Gastroesophageal sphincter (tissue), 4 donors: ENCODE measurements around the gene DOCK10. TPM values are rescaled to one million over a fixed set of nuclear protein-coding genes. Genes with fewer than 3 reads are reported as not detected.

Experiments
- ATAC-seq: fragments of 150-250 bp; one replicate; pipeline ENCODE4 v1.9.1; 2016; ENCODE audit warnings: mild to moderate bottlenecking, moderate library complexity
- H3K27ac ChIP-seq, 4 donors: fragments of 200-600 bp; sonication (generic) in 3 of 4; 1 replicate in 3 of 4; 2 replicates in 1 of 4; pipeline ENCODE4 v1.5.1; 2016 to 2019
- H3K27me3 ChIP-seq: fragments of 200-600 bp; sonication (generic); one replicate; pipeline ENCODE4 v1.5.1; 2019
- H3K36me3 ChIP-seq, 2 donors: fragments of 200-600 bp; sonication (generic); one replicate each; pipeline ENCODE4 v1.5.1; 2019; ENCODE audit warnings: control low read depth in 1 of 2
- H3K4me1 ChIP-seq, 3 donors: fragments of 200-600 bp; sonication (generic); 1 replicate in 2 of 3; 2 replicates in 1 of 3; pipeline ENCODE4 v1.5.1; 2016 to 2019; ENCODE audit warnings: control low read depth in 2 of 3
- H3K4me3 ChIP-seq, 2 donors: fragments of 200-600 bp; sonication (generic); one replicate each; pipeline ENCODE4 v1.5.1; 2019; ENCODE audit warnings: mild to moderate bottlenecking in 1 of 2, moderate library complexity in 1 of 2
- H3K9me3 ChIP-seq, 3 donors: fragments of 200-600 bp; sonication (generic); one replicate each; pipeline ENCODE4 v1.5.1; 2017 to 2019; ENCODE audit warnings: control low read depth in 2 of 3
- EP300 ChIP-seq: sonication (generic); formaldehyde crosslinking; IDR thresholded peaks from one replicate; pipeline ENCODE4 v1.6.1; 2017; ENCODE audit warnings: antibody characterized with exemption, mild to moderate bottlenecking
- POLR2A ChIP-seq, 2 donors: fragments of 450-650 bp; IDR thresholded peaks; one replicate each; pipeline ENCODE4 v1.6.1; 2017; ENCODE audit warnings: antibody characterized with exemption in 2 of 2, mild to moderate bottlenecking in 2 of 2, moderate library complexity in 1 of 2
- POLR2AphosphoS5 ChIP-seq: sonication (generic); formaldehyde crosslinking; IDR thresholded peaks from one replicate; pipeline ENCODE4 v1.6.1; 2017; ENCODE audit warnings: antibody characterized with exemption
- WGBS, 2 donors: methylation state at CpG; one replicate each; pipeline ENCODE4 v1.1.5; 2018; ENCODE audit warnings: low coverage in 1 of 2; 5-methylcytosine and 5-hydroxymethylcytosine counted together
- total RNA-seq, 4 donors: library from RNA; depleted of rRNA; stranded (reverse); fragments of >200 nt; gene quantifications; one replicate each; pipeline ENCODE4 v1.1.0, GENCODE V29; 2016
- TF ChIP-seq, protein P1 (sequence below), 4 experiments: fragments of 200-600 bp in 2 of 4; fragments of 450-650 bp in 2 of 4; sonication (generic) in 1 of 4; IDR thresholded peaks; one replicate each; pipeline ENCODE4 v1.5.1; 2017 to 2019; ENCODE audit warnings: antibody characterized with exemption in 4 of 4, mild to moderate bottlenecking in 2 of 4, moderate library complexity in 2 of 4

DOCK10 gene
- total RNA-seq, 4 donors from 2014 or later: 3.6 to 12.6 (median 7.3) TPM

DNA sequence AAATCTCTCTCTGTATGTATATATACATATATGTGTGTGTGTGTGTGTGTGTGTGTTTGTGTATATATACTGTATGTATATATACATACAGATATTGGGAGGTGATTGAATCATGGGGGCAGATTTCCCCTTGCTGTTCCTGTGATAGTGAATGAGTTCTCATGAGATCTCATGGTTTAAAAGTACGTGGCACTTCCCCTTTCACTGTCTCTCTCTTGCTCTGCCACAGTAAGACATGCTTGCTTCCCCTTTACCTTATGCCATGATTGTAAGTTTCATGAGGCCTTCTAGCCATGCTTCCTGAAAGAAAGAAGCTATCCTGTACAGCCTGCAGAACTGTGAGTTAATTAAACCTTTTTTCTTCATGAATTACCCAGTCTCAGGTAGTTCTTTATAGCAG lies 307.3 kb downstream of the DOCK10 start:
- peaks cover 0 to 5% (median 0%) of the 10 kb centered on the region in 3 donors for H3K9me3 ChIP-seq
- 40 to 63% methylated on average over 1 of the region's 1 CpG for WGBS, 2 donors
- ATAC-seq: no peak
- no peaks in the 10 kb centered on the region for H3K27me3 ChIP-seq
- H3K4me1 ChIP-seq: no peaks in the 10 kb centered on the region
- no peaks in the 10 kb centered on the region for H3K36me3 ChIP-seq
- TF ChIP-seq, protein P1, sequence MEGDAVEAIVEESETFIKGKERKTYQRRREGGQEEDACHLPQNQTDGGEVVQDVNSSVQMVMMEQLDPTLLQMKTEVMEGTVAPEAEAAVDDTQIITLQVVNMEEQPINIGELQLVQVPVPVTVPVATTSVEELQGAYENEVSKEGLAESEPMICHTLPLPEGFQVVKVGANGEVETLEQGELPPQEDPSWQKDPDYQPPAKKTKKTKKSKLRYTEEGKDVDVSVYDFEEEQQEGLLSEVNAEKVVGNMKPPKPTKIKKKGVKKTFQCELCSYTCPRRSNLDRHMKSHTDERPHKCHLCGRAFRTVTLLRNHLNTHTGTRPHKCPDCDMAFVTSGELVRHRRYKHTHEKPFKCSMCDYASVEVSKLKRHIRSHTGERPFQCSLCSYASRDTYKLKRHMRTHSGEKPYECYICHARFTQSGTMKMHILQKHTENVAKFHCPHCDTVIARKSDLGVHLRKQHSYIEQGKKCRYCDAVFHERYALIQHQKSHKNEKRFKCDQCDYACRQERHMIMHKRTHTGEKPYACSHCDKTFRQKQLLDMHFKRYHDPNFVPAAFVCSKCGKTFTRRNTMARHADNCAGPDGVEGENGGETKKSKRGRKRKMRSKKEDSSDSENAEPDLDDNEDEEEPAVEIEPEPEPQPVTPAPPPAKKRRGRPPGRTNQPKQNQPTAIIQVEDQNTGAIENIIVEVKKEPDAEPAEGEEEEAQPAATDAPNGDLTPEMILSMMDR (IDR thresholded peaks at IDR 0.05): no peak
- TF ChIP-seq POLR2A (IDR thresholded peaks at IDR 0.05) (no peak), EP300 (no peak), POLR2AphosphoS5 (no peak)
- H3K4me3 ChIP-seq: no peak overlapping the region
- no peak overlapping the region for H3K27ac ChIP-seq

DNA sequence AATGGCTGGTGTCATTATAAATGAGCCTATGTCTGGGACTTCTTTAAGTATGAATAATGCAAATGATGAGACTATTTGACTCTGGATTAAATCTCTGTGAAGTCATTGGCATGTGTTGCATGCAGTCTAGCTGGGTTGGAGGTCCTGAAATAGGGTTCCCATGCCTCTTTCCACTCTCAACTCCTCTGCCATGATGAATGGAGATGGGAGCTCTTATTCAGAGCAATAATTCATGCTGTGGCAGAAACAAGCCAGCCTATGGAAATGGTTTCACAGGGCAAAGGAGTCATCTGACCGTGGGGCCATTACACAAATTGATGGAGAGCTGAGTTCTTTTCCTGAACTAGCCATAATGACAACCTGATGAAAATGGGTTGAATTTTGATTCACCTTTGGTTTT lies 310.6 kb downstream of the DOCK10 start:
- Histone ChIP-seq H3K27me3 (no peaks in the 10 kb centered on the region), H3K27ac (no peak overlapping the region), H3K9me3 (peaks cover 0 to 24% (median 0%) of the 10 kb centered on the region in 3 donors), H3K4me1 (no peaks in the 10 kb centered on the region), H3K36me3 (no peaks in the 10 kb centered on the region), H3K4me3 (no peak overlapping the region)
- WGBS, 2 donors: 75 to 85% methylated on average over 1 of the region's 1 CpG
- no peak for TF ChIP-seq EP300
- no peak for TF ChIP-seq POLR2AphosphoS5
- no peak for TF ChIP-seq POLR2A (IDR thresholded peaks at IDR 0.05)
- TF ChIP-seq, protein P1 (IDR thresholded peaks at IDR 0.05): no peak
- no peak for ATAC-seq

DNA sequence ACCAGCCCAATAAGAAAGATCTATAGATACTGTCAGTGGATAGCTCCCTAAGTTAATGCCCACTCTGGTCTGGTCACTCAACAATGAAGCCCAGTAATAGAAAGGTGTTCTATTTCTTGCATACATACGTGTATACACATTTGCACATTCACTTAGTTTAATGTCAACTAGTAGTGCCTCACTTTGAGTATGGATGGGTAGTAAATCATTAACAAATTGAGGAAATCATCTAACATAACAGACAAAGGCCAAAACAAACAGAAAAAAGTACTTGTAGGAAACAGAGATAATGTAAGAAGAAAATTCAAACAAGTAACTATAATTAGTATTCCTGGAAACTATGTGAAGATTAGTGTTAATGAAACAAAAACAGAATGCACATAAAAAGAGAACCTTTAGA lies 312.8 kb downstream of the DOCK10 start:
- Histone ChIP-seq H3K27ac (no peak overlapping the region), H3K9me3 (peaks cover 0 to 20% (median 0%) of the 10 kb centered on the region in 3 donors), H3K4me3 (no peak overlapping the region), H3K27me3 (no peaks in the 10 kb centered on the region), H3K4me1 (no peaks in the 10 kb centered on the region), H3K36me3 (no peaks in the 10 kb centered on the region)
- WGBS, 2 donors: 83% methylated on average over 1 of the region's 1 CpG
- no peak for ATAC-seq
- TF ChIP-seq, protein P1 (IDR thresholded peaks at IDR 0.05): no peak
- TF ChIP-seq POLR2AphosphoS5 (no peak), POLR2A (IDR thresholded peaks at IDR 0.05) (no peak), EP300 (no peak)

DNA sequence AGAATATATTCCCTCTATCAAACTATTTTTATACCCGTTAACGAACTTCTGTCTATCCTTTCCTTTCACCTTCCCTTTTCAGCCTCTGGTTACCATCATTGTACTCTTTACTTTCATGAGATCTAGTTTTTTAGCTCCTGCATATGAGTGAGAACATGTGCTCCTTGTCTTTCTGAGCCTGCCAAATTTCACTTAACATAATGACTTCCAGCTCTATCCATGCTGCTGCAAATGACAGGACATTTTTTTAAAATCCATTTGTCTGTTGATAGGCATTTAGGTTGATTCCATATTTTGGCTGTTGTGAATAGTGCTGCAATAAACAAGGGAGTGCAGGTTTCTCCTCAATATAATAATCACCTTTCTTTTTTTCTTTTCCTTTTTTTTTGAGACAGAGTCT lies 317.9 kb downstream of the DOCK10 start:
- Histone ChIP-seq H3K36me3 (no peaks in the 10 kb centered on the region), H3K27ac (no peak overlapping the region), H3K27me3 (no peaks in the 10 kb centered on the region), H3K4me3 (no peak overlapping the region), H3K9me3 (peaks cover 0 to 20% (median 0%) of the 10 kb centered on the region in 3 donors), H3K4me1 (no peaks in the 10 kb centered on the region)
- WGBS, 2 donors: 59 to 85% methylated on average over 2 of the region's 2 CpGs
- no peak for ATAC-seq
- TF ChIP-seq, protein P1 (IDR thresholded peaks at IDR 0.05): no peak
- TF ChIP-seq POLR2AphosphoS5: no peak
- TF ChIP-seq EP300: no peak
- no peak for TF ChIP-seq POLR2A (IDR thresholded peaks at IDR 0.05)

DNA sequence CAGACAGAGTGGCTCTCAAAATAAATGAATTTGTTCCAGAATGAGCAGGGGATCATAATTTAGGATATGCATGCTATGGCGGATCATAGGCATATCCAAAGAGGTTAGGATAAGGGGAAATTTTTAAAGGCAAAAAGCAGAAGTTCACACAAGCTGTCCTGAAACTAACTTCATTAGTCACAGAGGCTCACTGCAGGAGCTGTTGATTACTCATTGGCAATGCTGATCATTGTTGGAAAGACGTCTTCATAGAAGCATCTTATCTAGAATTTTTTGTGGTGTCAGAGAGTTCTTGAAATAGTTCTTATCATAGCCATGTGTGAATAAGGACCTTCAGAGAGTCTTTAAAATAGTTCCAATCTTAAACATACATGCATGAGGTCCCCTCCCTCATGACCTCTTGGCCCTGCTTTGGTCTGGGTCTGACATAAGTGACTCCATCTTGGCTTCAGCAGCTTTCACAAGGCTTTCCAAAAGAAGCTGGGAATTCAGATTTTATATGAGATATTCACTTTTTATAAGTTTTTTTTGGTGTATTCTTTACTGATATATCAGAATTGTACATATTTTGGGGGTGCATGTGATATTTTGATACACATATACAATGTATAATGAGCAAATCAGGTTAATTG lies 318.6 kb downstream of the DOCK10 start:
- 62 to 64% methylated on average over 2 of the region's 2 CpGs for WGBS, 2 donors
- Histone ChIP-seq H3K4me3 (no peak overlapping the region), H3K27me3 (no peaks in the 10 kb centered on the region), H3K27ac (no peak overlapping the region), H3K4me1 (no peaks in the 10 kb centered on the region), H3K36me3 (no peaks in the 10 kb centered on the region), H3K9me3 (peaks cover 0 to 13% (median 0%) of the 10 kb centered on the region in 3 donors)
- ATAC-seq: no peak
- TF ChIP-seq EP300: no peak
